Natural killer cell (primary cell): ENCODE data around the gene SELENOS. TPM values are rescaled to one million over a fixed set of nuclear protein-coding genes. Genes with fewer than 3 reads are reported as not detected.

Experiments
- ATAC-seq, 3 donors: fragments of 150-1000 bp in 2 of 3; fragments of 200-7000 bp in 1 of 3; cut with Tn5 transposase; 1 replicate in 1 of 3; 2 replicates in 2 of 3; pipeline ENCODE4 v1.10.0; 2021; ENCODE audit warnings: mild to moderate bottlenecking in 2 of 3, moderate library complexity in 2 of 3
- DNase-seq, 2 donors: peaks; one replicate each; pipeline versions ENCODE4 v3.0.0 to v3.0.0-alpha.2; 2013 to 2021; ENCODE audit warnings: mixed read lengths in 1 of 2
- H3K27ac ChIP-seq: one replicate; pipeline ENCODE4 v1.5.1; 2013; ENCODE audit warnings: mild to moderate bottlenecking, low read length
- H3K27me3 ChIP-seq: one replicate; pipeline ENCODE4 v1.6.1; 2013; ENCODE audit warnings: low read length; ENCODE audit not compliant: control insufficient read depth, insufficient read depth
- H3K36me3 ChIP-seq: one replicate; pipeline ENCODE4 v1.6.1; 2013; ENCODE audit warnings: low read length; ENCODE audit not compliant: control insufficient read depth, insufficient read depth
- H3K4me1 ChIP-seq: one replicate; pipeline ENCODE4 v1.6.1; 2013; ENCODE audit warnings: low read length; ENCODE audit not compliant: control insufficient read depth, insufficient read depth
- H3K4me3 ChIP-seq: one replicate; pipeline ENCODE4 v1.5.1; 2013; ENCODE audit warnings: low read length
- H3K9me3 ChIP-seq: one replicate; pipeline ENCODE4 v1.6.1; 2013; ENCODE audit warnings: low read length; ENCODE audit not compliant: control insufficient read depth, insufficient read depth
- H3K27ac Mint-ChIP-seq, 2 donors: one replicate each; pipeline ENCODE4 v1.8.0; 2022; ENCODE audit warnings: mild to moderate bottlenecking in 2 of 2, mixed read lengths in 2 of 2, moderate library complexity in 1 of 2
- H3K27me3 Mint-ChIP-seq, 2 donors: one replicate each; pipeline ENCODE4 v1.8.0; 2022; ENCODE audit warnings: low read depth in 2 of 2, mixed read lengths in 2 of 2
- H3K36me3 Mint-ChIP-seq: one replicate; pipeline ENCODE4 v1.8.0; 2022; ENCODE audit warnings: mixed read lengths
- H3K4me1 Mint-ChIP-seq, 2 donors: one replicate each; pipeline ENCODE4 v1.8.0; 2022; ENCODE audit warnings: mixed read lengths in 2 of 2
- H3K4me3 Mint-ChIP-seq: one replicate; pipeline ENCODE4 v1.8.0; 2022; ENCODE audit warnings: mild to moderate bottlenecking, moderate library complexity, mixed read lengths
- H3K9me3 Mint-ChIP-seq, 2 donors: one replicate each; pipeline ENCODE4 v1.8.0; 2022; ENCODE audit warnings: mixed read lengths in 2 of 2
- WGBS: methylation state at CpG from one replicate; pipeline ENCODE4 v1.1.7; 2013; ENCODE audit warnings: missing lambda C conversion rate; ENCODE audit not compliant: insufficient coverage; 5-methylcytosine and 5-hydroxymethylcytosine counted together
- intact Hi-C: fragments of 100-400 bp; cut with micrococcal nuclease; formaldehyde crosslinking; loops from one replicate; pipeline ENCODE4 v1.14.2; 2022
- total RNA-seq, 4 donors: library from RNA; stranded (reverse); fragments of 120-200 nt in 1 of 4; gene quantifications; one replicate each; pipeline versions ENCODE4 v1.2.3 to v1.2.4, GENCODE V29; 2013 to 2022
- TF ChIP-seq, protein P1 (sequence below): fragments of 200-600 bp; IDR thresholded peaks from one replicate; pipeline ENCODE4 v1.8.0; 2022; ENCODE audit warnings: antibody characterized with exemption

Gene SELENOS
- total RNA-seq, 3 donors from 2014 or later (not counting 1 experiment from before 2014, with no cell fraction given) = 33.6 to 44.2 (median 38.4) TPM

- WGBS = 82% methylated on average over 19 of the region's 19 CpGs
- intact Hi-C loops = no loop called here
- DNase-seq (no peak), ATAC-seq (no peak)
- Histone ChIP-seq H3K27me3 (peaks cover 2% of the 10 kb centered on the region), H3K36me3 (no peaks in the 10 kb centered on the region), H3K4me1 (peaks cover 9% of the 10 kb centered on the region), H3K27ac (no peak overlapping the region), H3K9me3 (no peaks in the 10 kb centered on the region), H3K4me3 (no peak overlapping the region)
- Mint-ChIP-seq H3K27me3 (peaks cover 8 to 14% of the 10 kb centered on the region in 2 donors), H3K9me3 (no peaks in the 10 kb centered on the region), H3K36me3 (no peaks in the 10 kb centered on the region), H3K27ac (no peak overlapping the region), H3K4me3 (no peak overlapping the region), H3K4me1 (peaks cover 14% of the 10 kb centered on the region in 2 donors)
- TF ChIP-seq, protein P1, sequence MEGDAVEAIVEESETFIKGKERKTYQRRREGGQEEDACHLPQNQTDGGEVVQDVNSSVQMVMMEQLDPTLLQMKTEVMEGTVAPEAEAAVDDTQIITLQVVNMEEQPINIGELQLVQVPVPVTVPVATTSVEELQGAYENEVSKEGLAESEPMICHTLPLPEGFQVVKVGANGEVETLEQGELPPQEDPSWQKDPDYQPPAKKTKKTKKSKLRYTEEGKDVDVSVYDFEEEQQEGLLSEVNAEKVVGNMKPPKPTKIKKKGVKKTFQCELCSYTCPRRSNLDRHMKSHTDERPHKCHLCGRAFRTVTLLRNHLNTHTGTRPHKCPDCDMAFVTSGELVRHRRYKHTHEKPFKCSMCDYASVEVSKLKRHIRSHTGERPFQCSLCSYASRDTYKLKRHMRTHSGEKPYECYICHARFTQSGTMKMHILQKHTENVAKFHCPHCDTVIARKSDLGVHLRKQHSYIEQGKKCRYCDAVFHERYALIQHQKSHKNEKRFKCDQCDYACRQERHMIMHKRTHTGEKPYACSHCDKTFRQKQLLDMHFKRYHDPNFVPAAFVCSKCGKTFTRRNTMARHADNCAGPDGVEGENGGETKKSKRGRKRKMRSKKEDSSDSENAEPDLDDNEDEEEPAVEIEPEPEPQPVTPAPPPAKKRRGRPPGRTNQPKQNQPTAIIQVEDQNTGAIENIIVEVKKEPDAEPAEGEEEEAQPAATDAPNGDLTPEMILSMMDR = no peak
These were observed 48.2 kb upstream of the SELENOS start for GRCh38 chr15:101325263-101326025.

DNA sequence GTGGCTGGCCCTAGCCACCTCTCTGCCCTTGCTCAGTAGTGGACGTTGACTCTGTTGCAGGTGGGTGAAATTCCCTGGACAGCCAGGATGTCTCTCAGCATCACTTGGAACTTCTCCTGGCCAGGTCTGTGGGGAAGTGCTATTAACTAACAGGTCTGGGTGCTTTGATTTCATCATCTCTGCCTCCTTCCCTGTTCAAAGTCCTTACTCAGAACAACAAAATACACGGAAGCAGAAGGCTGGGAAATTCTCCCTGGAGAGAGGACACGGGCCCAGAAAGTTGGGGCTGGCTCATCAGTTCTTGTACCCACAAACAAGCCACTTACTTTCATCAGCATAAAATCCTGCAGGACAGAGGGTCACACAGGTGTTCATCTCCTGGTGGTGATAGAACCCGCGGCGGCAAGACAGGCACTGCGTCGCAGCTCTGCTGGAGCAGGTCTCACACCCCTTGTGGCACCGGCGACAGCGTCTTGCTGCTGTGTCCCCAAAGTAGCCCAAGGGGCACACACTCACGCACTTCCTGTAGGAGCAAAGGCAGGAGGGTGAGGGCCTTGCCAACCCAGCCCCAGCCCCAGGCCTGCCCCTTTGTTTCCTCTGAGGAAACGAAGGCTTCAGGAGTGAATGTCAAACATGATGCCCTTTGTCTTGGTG lies 47.4 kb upstream of the SELENOS start:
- H3K27ac Mint-ChIP-seq = no peak overlapping the region
- WGBS = 83% methylated on average over 13 of the region's 13 CpGs
- no peaks in the 10 kb centered on the region for H3K36me3 Mint-ChIP-seq
- TF ChIP-seq, protein P1 = no peak
- no peak for DNase-seq
- peaks cover 18 to 20% of the 10 kb centered on the region in 2 donors for H3K4me1 Mint-ChIP-seq
- Histone ChIP-seq H3K4me3 (no peak overlapping the region), H3K27me3 (peaks cover 2% of the 10 kb centered on the region), H3K4me1 (peaks cover 17% of the 10 kb centered on the region), H3K27ac (no peak overlapping the region), H3K9me3 (no peaks in the 10 kb centered on the region), H3K36me3 (no peaks in the 10 kb centered on the region)
- no peak overlapping the region for H3K4me3 Mint-ChIP-seq
- H3K27me3 Mint-ChIP-seq = peaks cover 3 to 7% of the 10 kb centered on the region in 2 donors
- intact Hi-C loops = no loop called here
- no peaks in the 10 kb centered on the region for H3K9me3 Mint-ChIP-seq
- ATAC-seq = no peak

DNA sequence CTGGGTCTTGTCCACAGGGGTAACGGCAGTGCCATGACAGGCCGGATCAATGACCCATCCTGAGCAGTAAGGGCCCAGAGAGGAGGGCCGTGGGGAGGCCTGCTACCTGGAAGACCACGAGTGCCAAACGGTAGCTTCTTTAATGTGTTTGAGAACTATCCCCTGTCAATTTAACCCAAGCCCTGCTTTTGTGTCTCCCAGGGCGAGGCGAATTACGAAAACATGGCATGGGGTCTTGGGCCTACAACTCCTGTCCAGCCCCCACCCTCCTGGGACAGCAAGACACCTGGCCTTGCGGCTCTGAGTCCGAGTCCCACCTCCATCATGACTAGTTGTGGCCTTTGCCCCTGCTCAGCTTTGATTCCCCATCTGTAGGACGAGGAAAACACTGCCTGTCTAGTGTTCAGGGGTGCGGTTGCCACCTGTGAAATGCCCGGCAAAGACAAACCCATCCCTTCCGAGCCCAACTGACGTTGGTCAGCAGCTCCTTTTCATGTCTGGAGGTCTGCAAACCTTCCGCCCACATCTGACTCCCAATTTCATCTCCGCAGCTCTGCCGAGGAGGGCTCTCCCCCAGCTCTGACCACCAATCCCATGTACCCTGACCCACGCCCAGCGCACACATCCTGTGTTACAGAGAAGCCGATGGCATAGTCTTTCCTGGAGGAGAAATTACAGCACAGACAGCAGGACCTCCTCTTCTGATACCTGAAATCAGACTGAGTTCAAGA lies 46.7 kb upstream of the SELENOS start:
- no peak overlapping the region for H3K27ac Mint-ChIP-seq

More for the DNA sequence above, 46.7 kb upstream of the SELENOS start:
- Histone ChIP-seq H3K27me3 (peaks cover 2% of the 10 kb centered on the region), H3K36me3 (no peaks in the 10 kb centered on the region), H3K4me3 (no peak overlapping the region), H3K27ac (no peak overlapping the region), H3K9me3 (no peaks in the 10 kb centered on the region), H3K4me1 (peaks cover 24% of the 10 kb centered on the region)
- Mint-ChIP-seq H3K9me3 (no peaks in the 10 kb centered on the region), H3K4me3 (no peak overlapping the region), H3K27me3 (peaks cover 3 to 7% of the 10 kb centered on the region in 2 donors), H3K36me3 (no peaks in the 10 kb centered on the region), H3K4me1 (peaks cover 18 to 20% of the 10 kb centered on the region in 2 donors)
- DNase-seq (no peak), ATAC-seq (no peak)
- intact Hi-C loops = no loop called here
- 90% methylated on average over 21 of the region's 21 CpGs for WGBS
- TF ChIP-seq, protein P1 = no peak
